Caco-2 (cell line): Measurements from ENCODE around the gene CNN3. TPM values are rescaled to one million over a fixed set of nuclear protein-coding genes. Genes with fewer than 3 reads are reported as not detected.

Experiments used
- BruUV-seq: library from RNA; stranded (reverse); fragments of 400-500 nt; replicated peaks from 2 replicates; lab custom pipeline; 2021; lab: Mats Ljungman, UMichigan
- CTCF ChIA-PET: fragments of 300-600 bp; sonication (Branson Sonifier 250); formaldehyde crosslinking; loops from one replicate; lab custom pipeline; 2022; ENCODE audit warnings: antibody characterized with exemption; lab: Charles Lee
- POLR2A ChIA-PET: fragments of 300-600 bp; sonication (Branson Sonifier 250); formaldehyde crosslinking; loops from one replicate; lab custom pipeline; 2022; ENCODE audit warnings: antibody characterized with exemption; lab: Charles Lee
- DNase-seq, 2 experiments: peaks; one replicate each; pipeline versions ENCODE4 v3.0.0 to v3.0.0-alpha.2; 2020 to 2022
- H3K27me3 ChIP-seq: replicated peaks from 2 replicates; pipeline ENCODE4 v1.6.0; 2011; ENCODE audit warnings: low read length; ENCODE audit not compliant: control insufficient read depth, insufficient read depth
- H3K36me3 ChIP-seq: 2 replicates; pipeline ENCODE4 v1.5.1; 2011; ENCODE audit warnings: low read length; ENCODE audit not compliant: control insufficient read depth, insufficient read depth
- H3K4me1 ChIP-seq: fragments of 250-450 bp; sonication (Bioruptor Pico); 2 replicates; pipeline ENCODE4 v1.5.1; 2020; ENCODE audit warnings: mild to moderate bottlenecking
- H3K4me3 ChIP-seq: 2 replicates; pipeline ENCODE4 v1.5.1; 2011; ENCODE audit warnings: low read depth, mild to moderate bottlenecking, control low read depth, low read length
- H3K9me3 ChIP-seq: fragments of 250-450 bp; sonication (Bioruptor Pico); 2 replicates; pipeline ENCODE4 v1.5.1; 2020; ENCODE audit warnings: mild to moderate bottlenecking, moderate library complexity
- H3K27ac Mint-ChIP-seq: one replicate; pipeline ENCODE4 v1.8.0; 2022; ENCODE audit warnings: mixed read lengths; ENCODE audit not compliant: unreplicated experiment
- H3K27me3 Mint-ChIP-seq: one replicate; pipeline ENCODE4 v1.8.0; 2022; ENCODE audit warnings: mixed read lengths; ENCODE audit not compliant: insufficient read depth, unreplicated experiment
- H3K36me3 Mint-ChIP-seq: one replicate; pipeline ENCODE4 v1.8.0; 2022; ENCODE audit warnings: mild to moderate bottlenecking, mixed read lengths; ENCODE audit not compliant: insufficient read depth, unreplicated experiment
- H3K4me1 Mint-ChIP-seq: one replicate; pipeline ENCODE4 v1.8.0; 2022; ENCODE audit warnings: low read depth, mixed read lengths; ENCODE audit not compliant: unreplicated experiment
- H3K4me3 Mint-ChIP-seq: one replicate; pipeline ENCODE4 v1.8.0; 2022; ENCODE audit warnings: mild to moderate bottlenecking, moderate library complexity, mixed read lengths; ENCODE audit not compliant: unreplicated experiment
- H3K9me3 Mint-ChIP-seq: one replicate; pipeline ENCODE4 v1.8.0; 2022; ENCODE audit warnings: mixed read lengths; ENCODE audit not compliant: unreplicated experiment
- intact Hi-C: fragments of 100-400 bp; cut with micrococcal nuclease; formaldehyde crosslinking; loops from one replicate; pipeline ENCODE4 v1.10.0; 2022; ENCODE audit not compliant: unreplicated experiment
- total RNA-seq: library from RNA; stranded (reverse); gene quantifications from 2 replicates; pipeline ENCODE4 v1.2.3, GENCODE V29; 2022
- TF ChIP-seq, protein P1 (sequence below), 2 experiments: fragments of 200-600 bp in 1 of 2; IDR thresholded peaks; 1 replicate in 1 of 2; 2 replicates in 1 of 2; pipeline versions ENCODE4 v1.5.1 to v1.8.0; 2011 to 2022; ENCODE audit warnings: antibody characterized with exemption in 1 of 2, control low read depth in 1 of 2, inconsistent platforms in 1 of 2, low read depth in 1 of 2, low read length in 1 of 2, mild to moderate bottlenecking in 1 of 2, moderate library complexity in 1 of 2; ENCODE audit not compliant: insufficient read depth in 1 of 2, severe bottlenecking in 1 of 2, unreplicated experiment in 1 of 2

Gene CNN3
- total RNA-seq, 1 experiment from 2014 or later = 329 TPM

GRCh38 chr1:94925561-94926125 lies 1.3 kb downstream of the CNN3 start:
- peak overlapping the region; percentile 88 for H3K4me3 ChIP-seq
- H3K9me3 Mint-ChIP-seq = no peaks in the 10 kb centered on the region
- H3K27me3 Mint-ChIP-seq = no peaks in the 10 kb centered on the region
- TF ChIP-seq, protein P1, sequence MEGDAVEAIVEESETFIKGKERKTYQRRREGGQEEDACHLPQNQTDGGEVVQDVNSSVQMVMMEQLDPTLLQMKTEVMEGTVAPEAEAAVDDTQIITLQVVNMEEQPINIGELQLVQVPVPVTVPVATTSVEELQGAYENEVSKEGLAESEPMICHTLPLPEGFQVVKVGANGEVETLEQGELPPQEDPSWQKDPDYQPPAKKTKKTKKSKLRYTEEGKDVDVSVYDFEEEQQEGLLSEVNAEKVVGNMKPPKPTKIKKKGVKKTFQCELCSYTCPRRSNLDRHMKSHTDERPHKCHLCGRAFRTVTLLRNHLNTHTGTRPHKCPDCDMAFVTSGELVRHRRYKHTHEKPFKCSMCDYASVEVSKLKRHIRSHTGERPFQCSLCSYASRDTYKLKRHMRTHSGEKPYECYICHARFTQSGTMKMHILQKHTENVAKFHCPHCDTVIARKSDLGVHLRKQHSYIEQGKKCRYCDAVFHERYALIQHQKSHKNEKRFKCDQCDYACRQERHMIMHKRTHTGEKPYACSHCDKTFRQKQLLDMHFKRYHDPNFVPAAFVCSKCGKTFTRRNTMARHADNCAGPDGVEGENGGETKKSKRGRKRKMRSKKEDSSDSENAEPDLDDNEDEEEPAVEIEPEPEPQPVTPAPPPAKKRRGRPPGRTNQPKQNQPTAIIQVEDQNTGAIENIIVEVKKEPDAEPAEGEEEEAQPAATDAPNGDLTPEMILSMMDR (IDR thresholded peaks at IDR 0.05; ENCODE audit: insufficient read depth in 1 of 2, low read depth in 1 of 2, low read length in 1 of 2, severe bottlenecking in 1 of 2, unreplicated experiment in 1 of 2) = no peak
- POLR2A ChIA-PET = no interaction called here
- peaks cover 14% of the 10 kb centered on the region for H3K4me1 ChIP-seq
- CTCF ChIA-PET = interaction anchor here (0.9 to 1.0 kb wide), 2 partner anchors 71 to 116 kb away, joined by 3 read pairs; no protein-coding TSS in a partner anchor
- intact Hi-C loops = loop anchor here (2.0 to 5.0 kb wide), 3 partner anchors 31 to 93 kb away; no protein-coding TSS in a partner anchor
- H3K4me1 Mint-ChIP-seq = peaks cover 7% of the 10 kb centered on the region
- peaks cover 55% of the 10 kb centered on the region for H3K36me3 Mint-ChIP-seq
- no peaks in the 10 kb centered on the region for H3K36me3 ChIP-seq
- DNase-seq = peak; percentile 73 to 75
- H3K9me3 ChIP-seq = no peaks in the 10 kb centered on the region
- peak overlapping the region; percentile 92 for H3K27ac Mint-ChIP-seq
- H3K4me3 Mint-ChIP-seq = peak overlapping the region; percentile 88
- BruUV-seq = no TSS peak
- no peaks in the 10 kb centered on the region for H3K27me3 ChIP-seq

DNA sequence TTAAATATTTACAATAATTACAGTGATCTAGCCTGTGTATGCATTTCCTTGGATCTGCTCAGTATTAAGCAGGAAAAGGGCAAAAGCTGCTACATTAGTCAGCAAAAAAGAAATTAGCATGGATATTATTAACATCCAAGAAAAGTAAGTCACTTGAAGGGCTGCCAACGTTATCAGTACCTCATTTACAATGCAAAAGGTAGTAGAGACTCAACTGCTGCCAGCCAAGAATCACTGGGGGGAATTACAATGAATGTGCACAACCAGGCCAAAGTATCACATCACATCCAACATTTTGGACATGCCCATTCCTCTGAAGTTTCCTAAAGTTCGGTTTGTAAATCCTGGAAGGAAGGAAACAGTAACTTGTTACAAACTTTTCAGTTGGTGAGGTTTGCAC lies 1.9 kb downstream of the CNN3 start:
- TSS peak; percentile 46 for BruUV-seq

DNA sequence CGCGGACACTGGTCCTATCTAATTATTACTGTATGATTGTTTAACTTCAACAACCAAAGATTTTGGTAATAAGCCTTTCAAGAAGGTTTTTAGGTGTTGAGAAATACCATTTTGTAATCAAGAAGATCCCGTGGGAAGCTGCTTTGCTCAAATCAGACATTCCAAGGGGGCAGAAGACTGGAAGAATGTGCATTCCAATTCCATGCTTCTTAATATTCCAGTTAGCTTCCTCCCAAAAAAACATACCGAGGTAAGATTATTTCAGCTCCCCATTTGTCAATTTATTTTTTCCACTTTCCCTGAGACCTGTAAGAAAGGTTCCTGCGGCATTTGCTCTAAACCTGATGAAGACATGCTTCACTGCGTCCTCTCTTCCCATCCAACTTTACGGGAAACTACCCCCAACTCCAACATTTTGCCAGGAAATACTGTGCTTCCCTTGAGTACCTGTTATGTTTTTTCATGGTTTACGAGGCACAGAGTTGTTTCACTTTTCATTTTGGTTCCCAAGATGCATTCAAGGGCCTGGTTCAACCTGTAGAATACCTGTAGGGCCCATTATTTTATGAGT lies 4.1 kb downstream of the CNN3 start:
- peaks cover 17% of the 10 kb centered on the region for H3K4me1 ChIP-seq
- Mint-ChIP-seq H3K4me1 (peaks cover 16% of the 10 kb centered on the region), H3K36me3 (peaks cover 66% of the 10 kb centered on the region), H3K4me3 (peak overlapping the region; percentile 33), H3K27me3 (no peaks in the 10 kb centered on the region), H3K27ac (no peak overlapping the region), H3K9me3 (no peaks in the 10 kb centered on the region)
- H3K27me3 ChIP-seq = no peaks in the 10 kb centered on the region
- POLR2A ChIA-PET = interaction anchor here (0.6 kb wide), 1 partner anchor 16 kb away, joined by 3 read pairs; no protein-coding TSS in a partner anchor
- intact Hi-C loops = no loop called here
- TF ChIP-seq, protein P1 (IDR thresholded peaks at IDR 0.05; ENCODE audit: insufficient read depth in 1 of 2, low read depth in 1 of 2, low read length in 1 of 2, severe bottlenecking in 1 of 2, unreplicated experiment in 1 of 2) = no peak
- CTCF ChIA-PET = no interaction called here
- no TSS peak for BruUV-seq
- DNase-seq = no peak
- H3K9me3 ChIP-seq = no peaks in the 10 kb centered on the region
- H3K4me3 ChIP-seq = no peak overlapping the region
- H3K36me3 ChIP-seq = no peaks in the 10 kb centered on the region

More for the DNA sequence above, 1.9 kb downstream of the CNN3 start:
- Histone ChIP-seq H3K4me1 (peaks cover 16% of the 10 kb centered on the region), H3K36me3 (no peaks in the 10 kb centered on the region), H3K27me3 (no peaks in the 10 kb centered on the region), H3K4me3 (peak overlapping the region; percentile 88), H3K9me3 (no peaks in the 10 kb centered on the region)
- H3K27me3 Mint-ChIP-seq = no peaks in the 10 kb centered on the region
- CTCF ChIA-PET = interaction anchor here (0.9 kb wide), 1 partner anchor 117 kb away, joined by 3 read pairs; no protein-coding TSS in a partner anchor
- H3K9me3 Mint-ChIP-seq = no peaks in the 10 kb centered on the region
- peaks cover 9% of the 10 kb centered on the region for H3K4me1 Mint-ChIP-seq
- TF ChIP-seq, protein P1 (IDR thresholded peaks at IDR 0.05; ENCODE audit: insufficient read depth in 1 of 2, low read depth in 1 of 2, low read length in 1 of 2, severe bottlenecking in 1 of 2, unreplicated experiment in 1 of 2) = no peak
- H3K36me3 Mint-ChIP-seq = peaks cover 59% of the 10 kb centered on the region
- intact Hi-C loops = loop anchor here (5.0 kb wide), 1 partner anchor 63 kb away; no protein-coding TSS in a partner anchor
- peak overlapping the region; percentile 88 for H3K4me3 Mint-ChIP-seq
- POLR2A ChIA-PET = no interaction called here
- DNase-seq = no peak
- H3K27ac Mint-ChIP-seq = peak overlapping the region; percentile 92
